HG03095 (cell line): ENCODE measurements around the gene MEIS1.

Experiments
- ATAC-seq: cut with Tn5 transposase; IDR thresholded peaks from one replicate; pipeline ENCODE4 v1.9.1; 2021; ENCODE audit warnings: moderate library complexity; ENCODE audit not compliant: unreplicated experiment

MEIS1 gene

DNA sequence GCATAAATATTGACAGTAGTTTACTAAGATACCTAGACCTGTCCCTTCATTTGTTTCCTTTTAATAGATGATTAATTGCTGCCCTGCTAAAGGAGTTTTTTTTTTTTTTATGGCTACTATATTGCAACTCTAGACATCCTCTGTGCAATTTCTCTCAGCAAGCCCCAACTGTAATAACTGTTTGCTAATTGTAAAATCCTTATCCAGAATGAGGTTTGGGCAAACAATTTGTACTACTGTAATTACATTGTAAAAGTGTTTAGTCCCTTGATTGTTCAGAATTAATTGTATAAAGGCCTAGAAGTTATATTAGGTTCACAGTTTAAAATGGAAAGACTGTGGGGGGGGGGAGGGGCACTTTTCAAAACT, 3.7 kb upstream of the MEIS1 start:
- ATAC-seq: no peak

DNA sequence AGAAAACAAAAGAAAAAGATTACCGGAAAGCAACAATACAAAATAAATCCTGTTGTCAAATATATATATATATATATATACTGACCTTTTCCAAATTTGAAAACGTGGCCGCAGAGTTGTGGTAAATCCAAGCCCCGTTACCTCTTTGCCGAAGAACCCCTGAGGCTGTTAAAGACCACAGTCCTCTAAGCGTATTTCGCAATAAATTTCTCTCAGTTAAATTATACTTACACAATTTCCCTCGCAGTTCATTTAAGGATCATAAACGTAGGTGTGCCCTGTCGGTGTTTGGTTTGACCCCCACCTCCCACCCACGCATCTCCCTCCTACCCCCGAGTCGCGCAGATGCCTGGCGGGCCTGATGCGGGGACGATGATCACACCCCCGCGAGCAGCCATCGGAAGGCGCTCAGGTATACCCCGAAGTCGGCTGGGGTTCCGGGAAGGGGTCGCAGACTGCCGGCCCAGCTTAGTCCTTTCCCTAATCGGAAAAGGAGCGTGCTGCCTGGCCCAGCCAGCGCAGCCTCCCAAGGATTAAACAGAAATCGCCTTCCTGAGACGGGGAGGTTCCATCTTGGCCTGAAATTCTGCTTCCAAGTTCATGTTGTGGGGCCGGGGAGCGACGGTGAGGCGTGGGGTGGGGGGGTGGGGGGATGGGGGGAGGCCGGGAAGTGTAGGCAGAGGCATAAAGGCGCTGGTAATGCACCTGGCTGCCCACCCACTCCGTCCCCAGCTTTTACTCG, 2.9 kb upstream of the MEIS1 start:
- no peak for ATAC-seq

DNA sequence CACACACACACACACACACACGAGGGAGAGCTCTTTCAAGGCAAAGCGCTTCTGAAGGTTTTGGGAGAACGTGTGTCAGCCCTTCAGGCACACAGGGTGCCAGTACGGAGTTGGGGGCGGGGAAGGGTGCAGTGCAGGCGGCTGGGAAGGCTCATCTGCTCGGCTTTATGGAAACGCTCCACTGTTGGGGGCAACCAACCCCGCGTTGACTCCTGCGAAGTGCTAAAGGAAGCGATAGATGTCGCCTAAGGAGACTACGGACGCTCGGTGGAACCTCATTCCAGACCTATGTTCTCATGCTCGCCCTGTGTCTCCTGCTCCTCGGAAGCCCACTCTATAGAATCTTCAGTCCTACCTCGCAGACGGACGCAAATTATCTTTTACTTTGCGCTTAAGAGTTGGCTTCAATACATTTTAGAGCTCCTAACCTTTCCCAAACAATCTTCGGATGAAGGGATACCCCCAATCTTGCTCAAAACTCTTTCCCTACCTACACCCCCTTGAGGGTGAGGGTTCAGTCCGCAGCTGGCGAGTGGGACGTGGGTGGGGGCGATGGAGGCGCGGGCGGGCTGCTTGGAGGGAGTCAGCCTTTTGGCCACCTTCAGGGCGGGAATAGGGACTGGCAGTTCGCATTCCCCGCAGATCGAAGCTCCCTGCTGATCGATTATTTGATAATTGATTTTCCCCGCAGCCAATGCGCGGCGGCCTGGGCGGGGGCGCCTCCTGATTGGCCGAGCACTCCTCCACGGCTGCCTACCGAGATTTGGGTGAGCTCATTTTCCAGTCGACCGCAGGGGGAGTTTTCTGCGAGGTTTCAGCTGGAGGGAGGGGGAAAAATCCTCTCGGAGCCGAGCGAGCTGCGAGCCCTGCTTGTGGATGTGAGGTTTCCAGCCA, 1.9 kb upstream of the MEIS1 start:
- no peak for ATAC-seq

GRCh38 chr2:66433695-66433944, 1.3 kb upstream of the MEIS1 start:
- ATAC-seq: no peak

- ATAC-seq: no peak
Measured at GRCh38 chr2:66433945-66434678, 813 bp upstream of the MEIS1 start.

- no peak for ATAC-seq
Measured at GRCh38 chr2:66435549-66435875, 587 bp downstream of the MEIS1 start.

DNA sequence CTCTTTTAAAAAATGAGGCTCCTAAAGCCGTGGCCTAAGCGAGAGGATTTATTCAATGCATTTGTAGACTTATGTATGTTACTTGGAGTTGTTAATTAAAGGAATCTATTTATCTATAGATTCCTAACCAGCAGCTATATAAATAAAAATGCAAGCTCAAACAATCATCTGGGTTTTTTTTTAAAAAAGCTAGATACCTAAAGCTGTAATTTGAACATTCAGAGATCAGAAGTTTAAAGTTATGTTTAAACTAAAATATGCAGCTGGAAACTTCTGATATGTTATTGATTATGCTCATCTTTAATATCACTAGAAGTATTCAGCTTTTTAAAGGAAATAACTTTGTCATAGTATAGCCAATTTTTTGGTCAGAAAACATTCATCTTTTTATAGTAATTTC, 1.0 kb downstream of the MEIS1 start:
- ATAC-seq: no peak

- ATAC-seq: no peak
Measured at GRCh38 chr2:66436581-66437001, 1.7 kb downstream of the MEIS1 start.

DNA sequence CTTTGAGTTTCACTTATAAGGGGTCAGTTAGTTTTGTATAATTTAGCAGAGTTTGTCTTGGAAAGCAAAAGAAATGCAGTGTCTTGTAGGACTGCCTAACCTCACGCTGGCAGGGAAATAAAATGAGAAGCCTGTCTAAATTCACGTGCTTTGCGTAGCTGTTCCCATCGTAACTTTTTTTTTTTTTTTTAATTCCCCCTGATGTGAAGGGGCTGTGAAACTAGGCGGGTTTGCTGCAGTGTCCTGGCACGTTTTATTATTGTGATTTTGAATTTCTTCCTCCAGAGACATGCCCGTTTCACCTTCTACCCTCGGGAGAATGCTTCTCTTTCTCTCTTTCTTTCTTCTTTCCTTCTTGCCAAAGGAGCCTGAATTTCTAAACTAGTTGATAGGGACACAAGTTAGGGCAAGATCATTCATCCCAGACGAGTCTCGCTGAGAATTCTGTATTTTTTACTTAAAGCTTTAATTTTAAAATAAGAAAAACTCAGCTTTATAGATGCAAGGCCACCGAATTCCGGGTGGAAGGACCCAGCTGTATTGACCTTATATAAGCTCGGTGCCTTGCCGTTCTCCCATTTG, 2.3 kb downstream of the MEIS1 start:
- ATAC-seq: no peak

GRCh38 chr2:66437691-66438497, 3.0 kb downstream of the MEIS1 start:
- ATAC-seq: no peak

DNA sequence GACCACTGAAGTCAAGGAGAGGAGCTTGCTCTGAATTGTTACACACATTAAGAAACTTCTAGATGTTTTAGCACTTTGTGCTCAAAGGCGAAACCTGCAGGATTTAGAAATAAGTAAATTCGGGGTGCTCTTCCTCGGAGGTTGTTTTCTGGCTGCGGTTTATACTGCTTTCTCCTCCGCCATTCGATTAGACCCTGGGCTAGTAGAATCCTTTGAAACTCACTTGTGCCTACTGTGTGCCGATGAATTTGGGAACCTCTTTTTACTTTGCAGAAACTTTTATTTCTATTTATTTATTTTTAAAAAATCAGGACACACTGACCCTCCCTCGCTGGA, 3.5 kb downstream of the MEIS1 start:
- ATAC-seq: no peak

DNA sequence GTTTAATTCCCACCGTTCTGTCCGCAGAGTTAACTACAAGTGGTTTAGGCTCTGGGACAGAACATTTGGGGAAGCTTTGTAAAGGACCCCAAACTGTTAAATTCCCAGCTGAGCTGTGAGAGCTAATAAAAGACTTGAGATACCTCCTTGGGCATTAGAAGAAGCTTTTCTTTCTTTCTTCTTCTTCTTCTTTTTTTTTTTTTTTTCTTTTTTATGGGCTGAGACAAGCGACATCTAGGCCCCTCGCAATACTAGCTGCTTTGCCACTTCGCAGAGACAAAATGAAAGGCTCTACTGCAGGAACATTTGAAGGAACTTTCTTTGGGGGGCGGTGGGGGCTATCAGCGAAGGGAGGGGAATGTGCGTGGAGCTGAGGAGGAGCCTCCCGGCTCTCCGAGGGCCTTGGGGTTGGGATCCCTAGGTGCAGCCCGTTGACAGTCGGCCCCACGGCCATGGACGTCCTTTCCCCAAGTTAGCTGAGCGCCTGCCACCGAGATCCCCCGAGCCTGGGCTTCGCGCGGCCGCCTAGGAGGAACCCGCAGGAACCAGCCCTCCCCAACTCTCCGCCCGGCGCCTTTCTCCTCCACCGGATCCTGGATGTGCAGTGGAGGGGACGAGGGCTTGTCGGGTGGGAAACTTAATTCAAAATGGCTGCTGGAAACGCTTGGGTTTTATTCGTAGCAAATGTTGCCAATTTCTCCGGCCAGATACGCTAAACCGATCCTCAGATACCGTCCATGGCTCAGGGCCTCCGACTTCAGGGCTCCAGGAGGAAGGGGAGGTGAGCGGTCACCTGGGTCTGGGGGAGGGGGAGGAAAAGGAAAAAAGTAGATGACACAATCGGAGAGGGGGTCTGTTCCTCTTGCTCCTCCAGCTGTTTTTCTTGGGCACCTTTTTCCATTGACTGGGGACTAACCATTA, 4.2 kb downstream of the MEIS1 start:
- ATAC-seq: no peak

DNA sequence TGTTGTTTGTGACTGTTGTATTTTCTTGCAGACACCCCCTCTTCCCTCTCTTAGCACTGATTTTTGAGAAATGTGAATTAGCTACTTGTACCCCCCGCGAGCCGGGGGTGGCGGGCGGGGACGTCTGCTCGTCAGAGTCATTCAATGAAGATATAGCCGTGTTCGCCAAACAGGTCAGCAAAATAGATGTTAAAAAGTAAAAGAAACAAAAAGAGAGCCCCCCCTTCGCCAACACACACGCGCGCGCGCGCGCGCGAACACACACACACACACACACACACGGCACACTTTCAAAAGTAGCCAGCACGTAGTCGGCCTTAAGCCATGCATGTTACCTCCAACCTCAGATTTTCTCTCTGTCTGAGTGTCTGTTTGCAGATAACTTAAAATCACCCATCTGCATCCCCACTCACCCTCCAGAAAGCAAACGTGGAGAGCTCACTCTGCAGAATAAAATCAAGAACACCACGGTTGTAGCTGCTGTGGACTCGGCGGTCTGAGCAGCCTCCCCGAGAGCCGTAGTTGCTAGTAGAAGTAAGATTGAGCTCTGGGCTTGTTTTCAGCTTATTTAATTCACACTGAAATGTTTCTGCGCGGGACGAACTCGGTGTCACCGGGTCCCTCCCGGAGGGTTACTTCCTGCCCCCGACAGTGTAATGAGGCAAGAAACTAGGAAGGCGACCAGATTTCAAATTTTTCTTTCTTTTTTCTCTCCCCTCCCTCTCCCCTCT, 5.1 kb downstream of the MEIS1 start:
- no peak for ATAC-seq

GRCh38 chr2:66440708-66441497, 6.0 kb downstream of the MEIS1 start:
- no peak for ATAC-seq

GRCh38 chr2:66441581-66442320, 6.8 kb downstream of the MEIS1 start:
- no peak for ATAC-seq

DNA sequence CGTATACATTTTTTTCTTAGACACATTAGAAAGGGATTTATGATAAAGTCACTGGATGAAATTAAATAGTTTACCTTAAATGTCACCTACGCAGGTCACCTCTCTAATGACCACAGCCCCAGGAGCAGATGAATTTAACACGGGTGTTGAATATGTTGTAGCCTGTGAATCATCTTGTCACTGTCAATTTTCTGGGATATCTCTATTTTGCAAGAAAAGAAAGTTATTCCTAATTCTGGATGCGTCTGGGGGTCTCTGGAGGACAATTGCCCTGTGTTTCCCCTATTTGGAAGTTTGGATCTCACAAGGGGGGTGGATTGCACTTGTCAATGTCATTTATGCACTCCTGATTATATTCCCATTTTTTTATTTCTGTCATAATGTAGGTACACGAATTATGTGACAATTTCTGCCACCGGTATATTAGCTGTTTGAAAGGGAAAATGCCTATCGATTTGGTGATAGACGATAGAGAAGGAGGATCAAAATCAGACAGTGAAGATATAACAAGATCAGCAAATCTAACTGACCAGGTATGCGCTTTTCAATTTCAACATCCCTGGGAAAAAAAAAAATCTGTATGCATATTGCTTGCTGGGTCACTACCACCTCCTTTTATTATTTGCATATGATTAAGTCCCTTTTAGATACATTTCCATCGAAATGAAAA, 7.7 kb downstream of the MEIS1 start:
- ATAC-seq: no peak
